Loucy (cell line): ENCODE data around the gene KLF9.

Source experiments
- CTCF ChIP-seq: fragments of 200-600 bp; sonication (generic); conservative IDR thresholded peaks from 2 replicates; pipeline ENCODE4 v1.5.1; 2014; ENCODE audit warnings: mild to moderate bottlenecking, antibody characterized with exemption, low read length
- EZH2phosphoT487 ChIP-seq: fragments of 200-600 bp; IDR thresholded peaks from 2 replicates; pipeline ENCODE4 v1.6.1; 2018; ENCODE audit warnings: antibody characterized with exemption, mild to moderate bottlenecking, moderate library complexity, borderline replicate concordance

- TF ChIP-seq CTCF, result no peak
- no peak for TF ChIP-seq EZH2phosphoT487
Measured at GRCh38 chr9:70428781-70429180, 14.3 kb upstream of the KLF9 start.
